SU-DHL-6 (cell line): ENCODE measurements around the gene DNAI2.

Experiments used
- EZH2phosphoT487 ChIP-seq: fragments of 200-600 bp; sonication (generic), shearing (Covaris generic); conservative IDR thresholded peaks from 2 replicates; pipeline ENCODE4 v1.6.1; 2018; ENCODE audit warnings: mild to moderate bottlenecking, antibody characterized with exemption, low read length, moderate library complexity, mixed read lengths
- TF ChIP-seq, protein P1 (sequence below): fragments of 200-600 bp; sonication (generic); IDR thresholded peaks from one replicate; pipeline ENCODE4 v1.5.1; 2017; ENCODE audit warnings: antibody characterized with exemption, mild to moderate bottlenecking, low read length, moderate library complexity; ENCODE audit not compliant: insufficient read depth, poor library complexity, severe bottlenecking

DNA sequence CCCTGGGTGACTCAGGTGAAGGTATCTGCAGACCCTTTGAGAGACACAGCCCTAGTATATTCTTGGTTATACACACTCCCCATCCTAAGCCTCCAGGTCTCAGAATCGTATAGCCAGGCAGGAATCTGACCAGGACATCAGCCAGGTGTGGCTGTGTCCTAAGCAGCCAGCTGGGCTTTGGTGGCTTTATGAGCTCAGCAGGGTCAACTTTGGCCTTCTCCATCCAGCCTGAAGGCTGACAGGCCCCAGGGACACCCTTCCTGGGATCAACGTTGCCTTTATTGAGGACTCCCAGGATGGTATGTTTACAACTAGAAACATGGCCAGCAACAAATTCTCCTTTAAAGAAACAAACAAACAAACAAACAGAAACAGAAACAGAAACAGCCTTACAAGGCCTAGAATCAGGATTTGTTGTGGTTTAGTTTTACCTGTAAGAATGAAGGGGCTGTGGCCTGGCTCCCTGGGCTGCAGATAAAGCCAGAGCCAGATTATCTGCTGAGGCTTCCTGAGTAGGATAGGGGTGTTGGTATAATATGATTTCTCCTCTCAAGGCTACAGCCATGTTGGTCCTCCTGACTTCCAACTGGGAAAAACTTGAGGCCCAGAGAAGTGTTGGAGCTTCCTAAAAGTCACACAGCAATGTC, 60.5 kb downstream of the DNAI2 start:
- TF ChIP-seq, protein P1, sequence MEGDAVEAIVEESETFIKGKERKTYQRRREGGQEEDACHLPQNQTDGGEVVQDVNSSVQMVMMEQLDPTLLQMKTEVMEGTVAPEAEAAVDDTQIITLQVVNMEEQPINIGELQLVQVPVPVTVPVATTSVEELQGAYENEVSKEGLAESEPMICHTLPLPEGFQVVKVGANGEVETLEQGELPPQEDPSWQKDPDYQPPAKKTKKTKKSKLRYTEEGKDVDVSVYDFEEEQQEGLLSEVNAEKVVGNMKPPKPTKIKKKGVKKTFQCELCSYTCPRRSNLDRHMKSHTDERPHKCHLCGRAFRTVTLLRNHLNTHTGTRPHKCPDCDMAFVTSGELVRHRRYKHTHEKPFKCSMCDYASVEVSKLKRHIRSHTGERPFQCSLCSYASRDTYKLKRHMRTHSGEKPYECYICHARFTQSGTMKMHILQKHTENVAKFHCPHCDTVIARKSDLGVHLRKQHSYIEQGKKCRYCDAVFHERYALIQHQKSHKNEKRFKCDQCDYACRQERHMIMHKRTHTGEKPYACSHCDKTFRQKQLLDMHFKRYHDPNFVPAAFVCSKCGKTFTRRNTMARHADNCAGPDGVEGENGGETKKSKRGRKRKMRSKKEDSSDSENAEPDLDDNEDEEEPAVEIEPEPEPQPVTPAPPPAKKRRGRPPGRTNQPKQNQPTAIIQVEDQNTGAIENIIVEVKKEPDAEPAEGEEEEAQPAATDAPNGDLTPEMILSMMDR, result no peak
- TF ChIP-seq EZH2phosphoT487, result no peak
